ENCODE measurements around the gene KCNK5.

DNA sequence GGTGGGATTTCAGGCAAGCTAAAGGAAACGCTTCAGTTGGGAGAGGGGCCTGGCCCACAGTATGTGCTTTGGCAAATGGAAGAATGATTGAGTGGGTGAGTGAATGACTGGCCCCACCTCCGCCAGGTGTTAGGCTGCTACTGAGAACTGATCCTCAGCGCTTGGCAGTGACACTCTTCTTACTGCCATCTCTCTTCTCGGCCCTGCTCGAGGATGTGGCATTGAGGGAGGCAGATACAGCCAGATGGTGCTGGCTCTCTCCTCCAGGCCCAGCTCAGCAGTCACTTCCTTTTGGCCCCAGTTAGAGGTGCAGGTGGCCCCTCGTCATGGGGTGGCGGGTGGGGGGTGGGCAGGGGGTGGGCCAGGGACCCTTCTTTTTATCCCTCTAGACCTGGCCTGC is 38.9 kb upstream of the KCNK5 start:
- TF ChIP-seq, protein P1, sequence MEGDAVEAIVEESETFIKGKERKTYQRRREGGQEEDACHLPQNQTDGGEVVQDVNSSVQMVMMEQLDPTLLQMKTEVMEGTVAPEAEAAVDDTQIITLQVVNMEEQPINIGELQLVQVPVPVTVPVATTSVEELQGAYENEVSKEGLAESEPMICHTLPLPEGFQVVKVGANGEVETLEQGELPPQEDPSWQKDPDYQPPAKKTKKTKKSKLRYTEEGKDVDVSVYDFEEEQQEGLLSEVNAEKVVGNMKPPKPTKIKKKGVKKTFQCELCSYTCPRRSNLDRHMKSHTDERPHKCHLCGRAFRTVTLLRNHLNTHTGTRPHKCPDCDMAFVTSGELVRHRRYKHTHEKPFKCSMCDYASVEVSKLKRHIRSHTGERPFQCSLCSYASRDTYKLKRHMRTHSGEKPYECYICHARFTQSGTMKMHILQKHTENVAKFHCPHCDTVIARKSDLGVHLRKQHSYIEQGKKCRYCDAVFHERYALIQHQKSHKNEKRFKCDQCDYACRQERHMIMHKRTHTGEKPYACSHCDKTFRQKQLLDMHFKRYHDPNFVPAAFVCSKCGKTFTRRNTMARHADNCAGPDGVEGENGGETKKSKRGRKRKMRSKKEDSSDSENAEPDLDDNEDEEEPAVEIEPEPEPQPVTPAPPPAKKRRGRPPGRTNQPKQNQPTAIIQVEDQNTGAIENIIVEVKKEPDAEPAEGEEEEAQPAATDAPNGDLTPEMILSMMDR (IDR thresholded peaks at IDR 0.05): no peak
- TF ChIP-seq POLR2AphosphoS5 (IDR thresholded peaks at IDR 0.05): no peak
- TF ChIP-seq POLR2A (IDR thresholded peaks at IDR 0.05): no peak
